ENCODE results near the gene PVALEF. TPM values are rescaled to one million over a fixed set of nuclear protein-coding genes. Genes with fewer than 3 reads are reported as not detected.
"Not testable (repeated sequence)": the region's sequence is repeated elsewhere in the genome, so short reads cannot be mapped to it uniquely, and the experiment has no call there.

The PVALEF gene
- total RNA-seq, 1 donor from 2014 or later: not detected

DNA sequence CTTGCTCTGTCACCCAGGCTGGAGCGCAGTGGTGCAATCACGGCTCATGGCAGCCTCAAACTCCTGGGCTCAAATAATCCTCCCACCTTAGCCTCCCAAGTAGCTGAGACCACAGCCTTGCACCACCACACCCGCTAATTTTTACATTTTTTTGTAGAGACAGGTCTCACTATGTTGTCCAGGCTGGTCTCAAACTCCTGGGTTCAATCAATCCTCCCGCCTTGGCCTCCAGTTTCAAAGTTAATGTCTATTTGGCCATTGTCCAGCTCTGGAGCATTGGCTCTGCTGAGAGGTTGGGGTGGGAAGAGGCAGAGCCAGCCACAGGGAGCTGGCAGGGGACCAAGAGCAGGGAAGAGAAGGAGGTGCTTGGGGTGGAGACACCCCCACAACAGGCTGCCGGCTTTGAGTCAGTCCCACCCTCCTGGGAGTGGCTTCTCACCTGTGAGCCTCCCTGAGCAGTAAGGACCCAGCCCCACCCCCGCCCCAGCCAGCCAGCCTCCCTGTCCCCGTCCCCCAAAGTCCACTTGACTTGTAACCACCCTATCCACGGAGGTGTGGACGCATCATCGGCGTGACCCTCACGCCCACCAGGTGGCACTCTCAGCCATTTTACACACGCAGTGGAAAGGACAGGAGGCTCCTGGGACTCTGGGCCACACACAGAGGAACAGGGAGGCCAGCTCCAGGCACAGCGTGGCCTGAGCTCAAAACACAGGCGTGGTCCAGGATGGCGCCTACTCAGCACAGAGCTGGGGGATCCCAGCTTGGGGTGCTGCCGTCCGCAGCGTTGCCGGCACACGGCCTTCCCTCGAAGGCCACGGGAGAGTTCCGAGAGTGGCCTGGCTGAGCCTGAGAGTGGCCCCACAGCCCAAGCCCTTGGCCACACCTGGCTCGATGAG is 22.8 kb upstream of the PVALEF start:
- Mint-ChIP-seq H3K9me3 (peaks cover 17% of the 10 kb centered on the region), H3K4me3 (no peak overlapping the region), H3K27ac (no peak overlapping the region), H3K4me1 (ENCODE audit: low read depth) (no peaks in the 10 kb centered on the region), H3K27me3 (ENCODE audit: insufficient read depth) (no peaks in the 10 kb centered on the region), H3K36me3 (ENCODE audit: low read depth) (no peaks in the 10 kb centered on the region)
- intact Hi-C loops (cut with micrococcal nuclease): loop anchor here (1.0 kb wide), 1 partner anchor 99 kb away; no protein-coding TSS in a partner anchor
- DNase-seq (ENCODE audit: low spot score): peak; percentile 34

GRCh38 chr17:81143200-81143527 is 22.1 kb upstream of the PVALEF start:
- no peak for DNase-seq (ENCODE audit: low spot score)
- no peaks in the 10 kb centered on the region for H3K36me3 Mint-ChIP-seq (ENCODE audit: low read depth)
- H3K27me3 Mint-ChIP-seq (ENCODE audit: insufficient read depth): no peaks in the 10 kb centered on the region
- no peak overlapping the region for H3K4me3 Mint-ChIP-seq
- H3K4me1 Mint-ChIP-seq (ENCODE audit: low read depth): no peaks in the 10 kb centered on the region
- H3K9me3 Mint-ChIP-seq: peaks cover 10% of the 10 kb centered on the region
- H3K27ac Mint-ChIP-seq: no peak overlapping the region
- intact Hi-C loops (cut with micrococcal nuclease): no loop called here

DNA sequence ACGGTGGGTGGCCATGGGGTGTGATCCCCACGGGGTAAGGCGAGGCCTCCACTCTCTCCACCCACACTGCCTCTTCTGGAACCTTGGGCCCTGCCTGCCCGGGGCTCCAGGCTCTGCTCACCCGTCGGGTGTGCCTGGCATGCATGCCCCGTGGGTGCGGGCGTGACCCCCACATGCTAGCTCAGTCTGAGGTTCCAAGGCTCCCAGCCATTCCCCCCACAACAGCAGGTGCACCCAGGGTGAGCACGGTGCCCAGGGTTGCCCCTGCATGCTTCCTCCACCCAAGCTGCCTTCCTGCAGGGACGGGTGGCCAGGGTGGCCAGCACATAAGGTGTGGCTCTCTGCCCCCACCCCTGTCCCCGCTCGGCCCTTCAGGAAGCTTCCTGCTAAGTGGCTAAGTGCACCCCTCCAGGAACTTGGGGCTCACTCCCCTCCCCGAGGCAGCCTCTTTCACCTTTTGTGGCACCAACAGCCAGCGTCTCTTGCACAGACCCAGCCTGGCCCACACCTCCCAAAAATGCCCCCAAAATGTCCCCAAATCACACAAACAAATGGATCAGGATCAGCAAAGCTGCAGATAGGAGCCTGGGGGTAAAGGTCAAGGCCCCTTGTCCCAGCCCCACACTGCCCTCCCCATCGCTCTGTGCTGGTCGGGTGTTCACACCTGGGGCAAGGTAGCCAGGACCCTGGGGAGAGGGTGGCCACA is 21.4 kb upstream of the PVALEF start:
- intact Hi-C loops (cut with micrococcal nuclease): no loop called here
- no peak for DNase-seq (ENCODE audit: low spot score)
- Mint-ChIP-seq H3K27ac (no peak overlapping the region), H3K9me3 (peaks cover 3% of the 10 kb centered on the region), H3K27me3 (ENCODE audit: insufficient read depth) (no peaks in the 10 kb centered on the region), H3K4me3 (no peak overlapping the region), H3K4me1 (ENCODE audit: low read depth) (no peaks in the 10 kb centered on the region), H3K36me3 (ENCODE audit: low read depth) (no peaks in the 10 kb centered on the region)

- Mint-ChIP-seq H3K9me3 (no peaks in the 10 kb centered on the region), H3K4me1 (ENCODE audit: low read depth) (no peaks in the 10 kb centered on the region), H3K27ac (no peak overlapping the region), H3K4me3 (no peak overlapping the region), H3K36me3 (ENCODE audit: low read depth) (no peaks in the 10 kb centered on the region), H3K27me3 (ENCODE audit: insufficient read depth) (no peaks in the 10 kb centered on the region)
- no peak for DNase-seq (ENCODE audit: low spot score)
- intact Hi-C loops (cut with micrococcal nuclease): no loop called here
Measured at GRCh38 chr17:81144423-81144781, 20.9 kb upstream of the PVALEF start.

DNA sequence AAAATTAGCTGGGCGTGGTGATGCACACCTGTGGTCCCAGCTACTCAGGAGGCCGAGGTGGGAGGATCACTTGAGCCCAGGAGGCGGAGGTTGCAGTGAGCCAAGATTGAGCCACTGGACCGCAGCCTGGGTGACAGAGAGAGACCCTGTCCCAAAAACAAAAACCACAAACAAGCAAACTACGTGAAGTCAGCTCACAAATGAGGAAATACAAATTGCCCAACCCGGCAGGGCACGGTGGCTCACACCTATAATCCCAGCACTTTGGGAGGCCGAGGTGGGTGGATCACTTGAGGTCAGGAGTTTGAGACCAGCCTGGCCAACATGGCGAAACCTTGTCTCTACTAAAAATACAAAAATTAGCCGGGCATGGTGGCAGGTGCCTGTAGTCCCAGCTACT is 19.1 kb upstream of the PVALEF start:
- H3K36me3 Mint-ChIP-seq (ENCODE audit: low read depth); H3K27me3 Mint-ChIP-seq (ENCODE audit: insufficient read depth); H3K9me3 Mint-ChIP-seq; H3K4me3 Mint-ChIP-seq; DNase-seq (ENCODE audit: low spot score); intact Hi-C loops (cut with micrococcal nuclease); H3K27ac Mint-ChIP-seq; H3K4me1 Mint-ChIP-seq (ENCODE audit: low read depth): not testable (repeated sequence)

GRCh38 chr17:81147701-81148100 is 17.6 kb upstream of the PVALEF start:
- intact Hi-C loops (cut with micrococcal nuclease): no loop called here
- H3K4me3 Mint-ChIP-seq: no peak overlapping the region
- DNase-seq (ENCODE audit: low spot score): no peak
- H3K4me1 Mint-ChIP-seq (ENCODE audit: low read depth): no peaks in the 10 kb centered on the region
- no peaks in the 10 kb centered on the region for H3K36me3 Mint-ChIP-seq (ENCODE audit: low read depth)
- H3K27ac Mint-ChIP-seq: no peak overlapping the region
- H3K9me3 Mint-ChIP-seq: no peaks in the 10 kb centered on the region
- peaks cover 6% of the 10 kb centered on the region for H3K27me3 Mint-ChIP-seq (ENCODE audit: insufficient read depth)

GRCh38 chr17:81148571-81148970 is 16.7 kb upstream of the PVALEF start:
- Mint-ChIP-seq H3K4me1 (ENCODE audit: low read depth) (no peaks in the 10 kb centered on the region), H3K36me3 (ENCODE audit: low read depth) (no peaks in the 10 kb centered on the region), H3K27me3 (ENCODE audit: insufficient read depth) (peaks cover 6% of the 10 kb centered on the region), H3K27ac (no peak overlapping the region), H3K4me3 (no peak overlapping the region), H3K9me3 (no peaks in the 10 kb centered on the region)
- DNase-seq (ENCODE audit: low spot score): no peak
- intact Hi-C loops (cut with micrococcal nuclease): no loop called here

GRCh38 chr17:81148986-81149533 is 16.2 kb upstream of the PVALEF start:
- Mint-ChIP-seq H3K27me3 (ENCODE audit: insufficient read depth) (peaks cover 6% of the 10 kb centered on the region), H3K36me3 (ENCODE audit: low read depth) (no peaks in the 10 kb centered on the region), H3K4me1 (ENCODE audit: low read depth) (no peaks in the 10 kb centered on the region), H3K4me3 (no peak overlapping the region), H3K27ac (no peak overlapping the region), H3K9me3 (no peaks in the 10 kb centered on the region)
- intact Hi-C loops (cut with micrococcal nuclease): no loop called here
- DNase-seq (ENCODE audit: low spot score): no peak

GRCh38 chr17:81150377-81151077 is 14.8 kb upstream of the PVALEF start:
- no peak overlapping the region for H3K27ac Mint-ChIP-seq
- H3K4me3 Mint-ChIP-seq: no peak overlapping the region
- H3K27me3 Mint-ChIP-seq (ENCODE audit: insufficient read depth): peaks cover 6% of the 10 kb centered on the region
- intact Hi-C loops (cut with micrococcal nuclease): no loop called here
- H3K9me3 Mint-ChIP-seq: no peaks in the 10 kb centered on the region
- H3K36me3 Mint-ChIP-seq (ENCODE audit: low read depth): no peaks in the 10 kb centered on the region
- no peaks in the 10 kb centered on the region for H3K4me1 Mint-ChIP-seq (ENCODE audit: low read depth)
- no peak for DNase-seq (ENCODE audit: low spot score)

GRCh38 chr17:81151278-81151677 is 14.0 kb upstream of the PVALEF start:
- no peak overlapping the region for H3K4me3 Mint-ChIP-seq
- H3K4me1 Mint-ChIP-seq (ENCODE audit: low read depth): no peaks in the 10 kb centered on the region
- peaks cover 6% of the 10 kb centered on the region for H3K27me3 Mint-ChIP-seq (ENCODE audit: insufficient read depth)
- no peak overlapping the region for H3K27ac Mint-ChIP-seq
- H3K36me3 Mint-ChIP-seq (ENCODE audit: low read depth): no peaks in the 10 kb centered on the region
- DNase-seq (ENCODE audit: low spot score): no peak
- no peaks in the 10 kb centered on the region for H3K9me3 Mint-ChIP-seq
- intact Hi-C loops (cut with micrococcal nuclease): no loop called here

DNA sequence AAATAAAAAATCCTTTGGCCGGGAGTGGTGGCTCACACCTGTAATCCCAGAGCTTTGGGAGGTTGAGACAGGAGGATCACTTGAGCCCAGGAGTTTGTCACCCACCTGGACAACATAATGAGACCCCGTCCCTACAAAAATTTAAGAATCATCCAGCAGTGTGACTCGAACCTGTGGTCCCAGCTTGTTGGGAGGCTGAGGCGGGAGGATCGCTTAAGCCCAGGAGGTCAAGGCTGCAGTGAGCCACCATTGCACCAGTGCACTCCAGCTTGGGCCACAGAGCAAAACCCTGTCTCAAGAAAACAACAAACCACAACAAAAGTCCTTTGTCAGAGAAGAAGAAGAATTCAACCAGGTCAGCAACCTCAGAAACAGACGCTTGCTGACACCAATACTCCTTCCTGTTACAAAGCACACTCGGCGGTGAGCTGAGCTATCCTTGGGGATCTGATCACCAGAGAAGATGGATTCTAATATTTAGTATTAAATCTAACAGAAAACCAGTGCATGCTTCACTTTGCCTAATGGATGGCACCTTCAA is 12.9 kb upstream of the PVALEF start:
- H3K9me3 Mint-ChIP-seq: no peaks in the 10 kb centered on the region
- peaks cover 6% of the 10 kb centered on the region for H3K27me3 Mint-ChIP-seq (ENCODE audit: insufficient read depth)
- H3K36me3 Mint-ChIP-seq (ENCODE audit: low read depth): no peaks in the 10 kb centered on the region
- DNase-seq (ENCODE audit: low spot score): no peak
- no peaks in the 10 kb centered on the region for H3K4me1 Mint-ChIP-seq (ENCODE audit: low read depth)
- no peak overlapping the region for H3K27ac Mint-ChIP-seq
- intact Hi-C loops (cut with micrococcal nuclease): no loop called here
- no peak overlapping the region for H3K4me3 Mint-ChIP-seq

GRCh38 chr17:81153340-81153803 is 11.9 kb upstream of the PVALEF start:
- Mint-ChIP-seq H3K27me3 (ENCODE audit: insufficient read depth) (peaks cover 6% of the 10 kb centered on the region), H3K27ac (no peak overlapping the region), H3K4me3 (no peak overlapping the region), H3K9me3 (no peaks in the 10 kb centered on the region), H3K36me3 (ENCODE audit: low read depth) (no peaks in the 10 kb centered on the region), H3K4me1 (ENCODE audit: low read depth) (no peaks in the 10 kb centered on the region)
- DNase-seq (ENCODE audit: low spot score): no peak
- intact Hi-C loops (cut with micrococcal nuclease): no loop called here

All from activated T-helper 1 cell treated with anti-CD3 and anti-CD28 coated beads, Interleukin-12 subunit alpha, Interleukin-12 subunit beta, Interleukin-2, Interleukin-4 antibody, amounts not matched to agents 30 ng/mL and 10 ng/mL and 1 ng/mL, durations not matched to agents 14 hours and 24 hours and 36 hours (primary cell).